ENCODE data around the gene CUEDC2.

GRCh38 chr10:102458656-102459055 is 26.3 kb upstream of the CUEDC2 start:
- TF ChIP-seq POLR2A (IDR thresholded peaks at IDR 0.05) (no peak), CTCF (IDR thresholded peaks at IDR 0.05) (no peak)

All from tibial nerve (tissue), 3 donors.